H1 (cell line): Measurements from ENCODE around the gene OLFML2B. TPM values are rescaled to one million over a fixed set of nuclear protein-coding genes. Genes with fewer than 3 reads are reported as not detected.

Experiments used
- ATF2 ChIP-seq: IDR thresholded peaks from 2 replicates; pipeline ENCODE4 v1.6.1; 2012; ENCODE audit warnings: low read length, inconsistent platforms
- polyA plus RNA-seq, 7 experiments: library from polyadenylated mRNA; depleted of rRNA in 3 of 7; stranded (reverse) in 5 of 7; unstranded in 2 of 7; fragments of >200 nt in 5 of 7; fragments of 200-250 nt in 2 of 7; gene quantifications; 1 replicate in 5 of 7; 2 replicates in 1 of 7; 4 replicates in 1 of 7; pipeline versions ENCODE4 v1.2.1 to v1.2.3, GENCODE V29; 2011 to 2013; ENCODE audit warnings: missing spikeins in 2 of 7, mixed read lengths in 2 of 7
- total RNA-seq: library from RNA; stranded (reverse); fragmentation: NEBNext Ultra II Directional; extraction: Animal tissue kit (Norgen Biotek cat#: 25700); gene quantifications from 2 replicates; pipeline ENCODE4 v1.2.1, GENCODE V29; 2021

Gene OLFML2B
- total and polyA plus RNA-seq, 2 of the 8 experiments (the other 6 are each of a cell fraction or from before 2014, with no cell fraction given), result 6.5 to 10.4 TPM

GRCh38 chr1:162026881-162027280, 3.2 kb upstream of the OLFML2B start (continued):
- TF ChIP-seq ATF2, result no peak
